IMR-90 (cell line): ENCODE results near the gene NRCAM. TPM values are rescaled to one million over a fixed set of nuclear protein-coding genes. Genes with fewer than 3 reads are reported as not detected.

Experiments used
- ATAC-seq: fragments of 200-7000 bp; cut with Tn5 transposase; 2 replicates; pipeline ENCODE4 v1.9.1; 2020; ENCODE audit warnings: low read depth, mild to moderate bottlenecking, moderate library complexity
- BruUV-seq: library from RNA; stranded (reverse); fragments of 400-500 nt; replicated peaks from 2 replicates; lab custom pipeline; 2021; lab: Mats Ljungman, UMichigan
- CTCF ChIA-PET: fragments of 300-600 bp; formaldehyde crosslinking; extraction: SDS; loops from one replicate; lab custom pipeline; 2021; ENCODE audit warnings: antibody characterized with exemption; lab: Yijun Ruan, JAX
- POLR2A ChIA-PET: fragments of 300-600 bp; sonication (Branson Sonifier 250); formaldehyde crosslinking; loops from one replicate; lab custom pipeline; 2022; ENCODE audit warnings: antibody characterized with exemption; ENCODE audit not compliant: unreplicated experiment; lab: Charles Lee
- DNase-seq: peaks from one replicate; pipeline ENCODE4 v3.0.0; 2013
- H2AFZ ChIP-seq: replicated peaks from 2 replicates; pipeline ENCODE3; 2013; ENCODE audit warnings: low read length, mild to moderate bottlenecking; ENCODE audit not compliant: poor library complexity
- H2AK5ac ChIP-seq: 2 replicates; pipeline ENCODE4 v1.6.1; 2013; ENCODE audit warnings: low read depth, low read length, inconsistent platforms
- H2AK9ac ChIP-seq: replicated peaks from 2 replicates; pipeline ENCODE3; 2013; ENCODE audit warnings: mild to moderate bottlenecking, low read depth, low read length, moderate library complexity; ENCODE audit not compliant: poor library complexity
- H2BK120ac ChIP-seq: 2 replicates; pipeline ENCODE4 v1.6.1; 2013; ENCODE audit warnings: low read depth, low read length, inconsistent platforms
- H2BK15ac ChIP-seq: 3 replicates; pipeline ENCODE4 v1.6.1; 2013; ENCODE audit warnings: low read depth, low read length, inconsistent platforms
- H2BK20ac ChIP-seq: 2 replicates; pipeline ENCODE4 v1.6.1; 2013; ENCODE audit warnings: low read depth, mild to moderate bottlenecking, inconsistent platforms, low read length, moderate library complexity
- H2BK5ac ChIP-seq: 2 replicates; pipeline ENCODE4 v1.6.1; 2013; ENCODE audit warnings: mild to moderate bottlenecking, low read depth, low read length, inconsistent platforms; ENCODE audit not compliant: poor library complexity, severe bottlenecking
- H3K14ac ChIP-seq: replicated peaks from 2 replicates; pipeline ENCODE4 v1.6.1; 2013; ENCODE audit warnings: low read depth, low read length, inconsistent platforms
- H3K18ac ChIP-seq: 2 replicates; pipeline ENCODE4 v1.6.1; 2013; ENCODE audit warnings: low read depth, low read length, control low read depth
- H3K23ac ChIP-seq: 2 replicates; pipeline ENCODE4 v1.6.1; 2013; ENCODE audit warnings: low read depth, low read length, inconsistent platforms
- H3K27ac ChIP-seq: 2 replicates; pipeline ENCODE4 v1.5.1; 2013; ENCODE audit warnings: mild to moderate bottlenecking, control low read depth, low read length; ENCODE audit not compliant: insufficient read depth
- H3K27me3 ChIP-seq: 2 replicates; pipeline ENCODE4 v1.6.1; 2013; ENCODE audit warnings: low read length; ENCODE audit not compliant: control insufficient read depth, insufficient read depth
- H3K36me3 ChIP-seq: 2 replicates; pipeline ENCODE4 v1.6.1; 2013; ENCODE audit warnings: low read length, mixed read lengths; ENCODE audit not compliant: control insufficient read depth, insufficient read depth
- H3K4ac ChIP-seq: 2 replicates; pipeline ENCODE4 v1.6.1; 2013; ENCODE audit warnings: low read depth, low read length, inconsistent platforms
- H3K4me1 ChIP-seq: 2 replicates; pipeline ENCODE4 v1.6.1; 2013; ENCODE audit warnings: low read length, mixed read lengths; ENCODE audit not compliant: control insufficient read depth, insufficient read depth
- H3K4me2 ChIP-seq: 2 replicates; pipeline ENCODE4 v1.6.1; 2013; ENCODE audit warnings: low read depth, mild to moderate bottlenecking, control low read depth, low read length, moderate library complexity
- H3K4me3 ChIP-seq: 2 replicates; pipeline ENCODE4 v1.5.1; 2013; ENCODE audit warnings: low read depth, mild to moderate bottlenecking, control low read depth, low read length, moderate library complexity; ENCODE audit not compliant: insufficient read depth
- H3K56ac ChIP-seq: 2 replicates; pipeline ENCODE4 v1.6.1; 2013; ENCODE audit warnings: low read length, inconsistent platforms; ENCODE audit not compliant: insufficient read depth; ENCODE audit errors: extremely low read depth
- H3K79me1 ChIP-seq, 2 experiments: 2 replicates each; pipeline ENCODE4 v1.6.1; 2013; ENCODE audit warnings: low read length in 2 of 2, inconsistent platforms in 1 of 2, low read depth in 1 of 2
- H3K9ac ChIP-seq: 2 replicates; pipeline ENCODE4 v1.6.1; 2013; ENCODE audit warnings: low read depth, low read length, control low read depth
- H3K9me1 ChIP-seq: 2 replicates; pipeline ENCODE4 v1.6.1; 2013; ENCODE audit warnings: low read length, inconsistent platforms; ENCODE audit not compliant: insufficient read depth
- H3K9me3 ChIP-seq: 2 replicates; pipeline ENCODE4 v1.6.1; 2013; ENCODE audit warnings: low read length; ENCODE audit not compliant: control insufficient read depth, insufficient read depth
- H4K20me1 ChIP-seq: 2 replicates; pipeline ENCODE4 v1.6.1; 2013; ENCODE audit warnings: low read length, inconsistent platforms; ENCODE audit not compliant: insufficient read depth
- H4K5ac ChIP-seq: 2 replicates; pipeline ENCODE4 v1.6.1; 2013; ENCODE audit warnings: mild to moderate bottlenecking, low read depth, low read length, control low read depth
- H4K8ac ChIP-seq, 2 experiments: 2 replicates each; pipeline ENCODE4 v1.6.1; 2013; ENCODE audit warnings: low read depth in 2 of 2, low read length in 2 of 2, control low read depth in 1 of 2, inconsistent platforms in 1 of 2
- H4K91ac ChIP-seq: 2 replicates; pipeline ENCODE4 v1.6.1; 2013; ENCODE audit warnings: low read depth, low read length, inconsistent platforms; ENCODE audit not compliant: insufficient read depth
- BHLHE40 ChIP-seq: fragments of 150-350 bp; IDR thresholded peaks from 2 replicates; pipeline ENCODE4 v1.6.1; 2016; ENCODE audit warnings: mild to moderate bottlenecking, low read depth, low read length
- CEBPB ChIP-seq: IDR thresholded peaks from 2 replicates; pipeline ENCODE4 v1.6.1; 2012; ENCODE audit warnings: low read depth, low read length, improper control_type of control experiment
- CHD1 ChIP-seq: IDR thresholded peaks from 2 replicates; pipeline ENCODE4 v1.6.1; 2012; ENCODE audit warnings: low read depth, low read length, improper control_type of control experiment
- CTCF ChIP-seq: conservative IDR thresholded peaks from 2 replicates; pipeline ENCODE4 v1.5.1; 2012; ENCODE audit warnings: mild to moderate bottlenecking, low read depth, low read length, improper control_type of control experiment
- ELK1 ChIP-seq: fragments of 150-350 bp; IDR thresholded peaks from 2 replicates; pipeline ENCODE4 v1.6.1; 2016; ENCODE audit warnings: low read depth, mild to moderate bottlenecking, low read length, moderate library complexity, borderline replicate concordance
- FOS ChIP-seq: fragments of 150-350 bp; IDR thresholded peaks from 2 replicates; pipeline ENCODE4 v1.6.1; 2016; ENCODE audit warnings: low read depth, low read length
- MAFK ChIP-seq: IDR thresholded peaks from 2 replicates; pipeline ENCODE4 v1.6.1; 2012; ENCODE audit warnings: low read depth, low read length, improper control_type of control experiment
- MAZ ChIP-seq: IDR thresholded peaks from 2 replicates; pipeline ENCODE4 v1.6.1; 2012; ENCODE audit warnings: low read depth, mild to moderate bottlenecking, low read length, improper control_type of control experiment, moderate library complexity, borderline replicate concordance
- MXI1 ChIP-seq: IDR thresholded peaks from 2 replicates; pipeline ENCODE4 v1.6.1; 2012; ENCODE audit warnings: low read depth, mild to moderate bottlenecking, low read length, moderate library complexity, borderline replicate concordance
- NFE2L2 ChIP-seq: fragments of 150-350 bp; IDR thresholded peaks from 2 replicates; pipeline ENCODE4 v1.6.1; 2016; ENCODE audit warnings: low read depth, mild to moderate bottlenecking, low read length
- POLR2A ChIP-seq: IDR thresholded peaks from 2 replicates; pipeline ENCODE4 v1.6.1; 2012; ENCODE audit warnings: mild to moderate bottlenecking, low read depth, low read length
- RAD21 ChIP-seq: IDR thresholded peaks from 2 replicates; pipeline ENCODE4 v1.6.1; 2012; ENCODE audit warnings: low read length, improper control_type of control experiment
- RCOR1 ChIP-seq: IDR thresholded peaks from 2 replicates; pipeline ENCODE4 v1.6.1; 2012; ENCODE audit warnings: mild to moderate bottlenecking, low read length, improper control_type of control experiment; ENCODE audit not compliant: insufficient replicate concordance
- SMC3 ChIP-seq: fragments of 150-350 bp; IDR thresholded peaks from 2 replicates; pipeline ENCODE4 v1.6.1; 2016; ENCODE audit warnings: low read depth, mild to moderate bottlenecking, antibody characterized with exemption, low read length, moderate library complexity
- USF2 ChIP-seq: fragments of 150-350 bp; IDR thresholded peaks from 2 replicates; pipeline ENCODE4 v1.6.1; 2017; ENCODE audit warnings: mild to moderate bottlenecking, antibody characterized with exemption, low read length, low read depth
- WGBS, 2 experiments: methylation state at CpG; one replicate each; pipeline versions ENCODE4 v1.1.5 to v1.1.7; 2013; ENCODE audit warnings: missing lambda C conversion rate in 2 of 2; ENCODE audit not compliant: insufficient read length in 1 of 2; ENCODE audit errors: extremely low coverage in 2 of 2; 5-methylcytosine and 5-hydroxymethylcytosine counted together
- dilution Hi-C: fragments of 300-500 bp; cut with HindIII; formaldehyde crosslinking; loops from one replicate; pipeline ENCODE4 v1.14.3; 2018; ENCODE audit warnings: low sequenced_read_pairs; ENCODE audit not compliant: unreplicated experiment
- in situ Hi-C: fragments of 300-500 bp; cut with MboI; formaldehyde crosslinking; loops from 3 replicates; pipeline ENCODE4 v1.14.3; 2019; ENCODE audit warnings: low sequenced_read_pairs, inconsistent platforms, mixed read lengths
- intact Hi-C: fragments of 100-400 bp; cut with micrococcal nuclease; formaldehyde crosslinking; loops from 2 replicates; pipeline ENCODE4 v1.10.0; 2022
- polyA plus RNA-seq, 3 experiments: library from polyadenylated mRNA; depleted of rRNA; stranded (reverse); fragments of >200 nt; gene quantifications; 2 replicates each; pipeline ENCODE4 v1.2.3, GENCODE V29; 2012; ENCODE audit warnings: low replicate concordance in 1 of 3
- total RNA-seq: library from RNA; depleted of rRNA; stranded (reverse); fragments of >200 nt; gene quantifications from 2 replicates; pipeline ENCODE4 v1.2.3, GENCODE V29; 2012

Gene NRCAM
- total and polyA plus RNA-seq, 2 of the 4 experiments (the other 2 are of a cell fraction), result 0.46 to 1.1 TPM

GRCh38 chr7:108284349-108285002 lies 171.8 kb downstream of the NRCAM start:
- POLR2A ChIA-PET, result no interaction called here
- H3K4ac ChIP-seq, result no peak overlapping the region
- no peak overlapping the region for H2AK5ac ChIP-seq
- no peaks in the 10 kb centered on the region for H3K9me1 ChIP-seq
- no peak overlapping the region for H3K4me2 ChIP-seq
- WGBS, 2 experiments, result 16% methylated on average over 4 of the region's 6 CpGs; no CpG with 5 or more reads in 1 of the 2 experiments
- H4K8ac ChIP-seq, result no peak overlapping the region
- no peak overlapping the region for H4K5ac ChIP-seq
- H3K23ac ChIP-seq, result no peak overlapping the region
- H2BK120ac ChIP-seq, result no peak overlapping the region
- no peak overlapping the region for H3K27ac ChIP-seq
- H2BK5ac ChIP-seq, result no peak overlapping the region
- no peak overlapping the region for H3K14ac ChIP-seq
- BruUV-seq, result no TSS peak
- no peak overlapping the region for H2BK20ac ChIP-seq
- ATAC-seq (no peak), DNase-seq (no peak)
- no peak overlapping the region for H2BK15ac ChIP-seq
- CTCF ChIA-PET, result interaction anchor here (0.7 kb wide), 1 partner anchor 922 kb away, joined by 3 read pairs; no protein-coding TSS in a partner anchor
- no peaks in the 10 kb centered on the region for H3K79me1 ChIP-seq
- dilution Hi-C loops, result no loop called here
- peaks cover 4% of the 10 kb centered on the region for H3K27me3 ChIP-seq
- no peak overlapping the region for H4K91ac ChIP-seq
- H3K4me3 ChIP-seq, result no peak overlapping the region
- H2AFZ ChIP-seq, result no peak overlapping the region
- intact Hi-C loops, result no loop called here
- no peak overlapping the region for H3K18ac ChIP-seq
- no peak overlapping the region for H3K9ac ChIP-seq
- no peak overlapping the region for H3K56ac ChIP-seq
- H4K20me1 ChIP-seq, result no peaks in the 10 kb centered on the region
- in situ Hi-C loops, result no loop called here
- no peak for TF ChIP-seq MXI1
- TF ChIP-seq CTCF, result no peak
- TF ChIP-seq FOS, result no peak
- TF ChIP-seq USF2, result no peak
- TF ChIP-seq RAD21, result no peak
- no peak for TF ChIP-seq SMC3
- TF ChIP-seq MAZ, result no peak
- TF ChIP-seq CEBPB, result no peak
- no peak for TF ChIP-seq BHLHE40
- no peak for TF ChIP-seq MAFK
- TF ChIP-seq POLR2A, result no peak
- no peak for TF ChIP-seq ELK1
- no peak for TF ChIP-seq NFE2L2
- no peak for TF ChIP-seq CHD1
- no peak for TF ChIP-seq RCOR1
- H3K9me3 ChIP-seq, result no peaks in the 10 kb centered on the region
- H3K36me3 ChIP-seq, result no peaks in the 10 kb centered on the region
- no peaks in the 10 kb centered on the region for H3K4me1 ChIP-seq
- no peak overlapping the region for H2AK9ac ChIP-seq
